B cell (primary cell): Measurements from ENCODE around the gene NOP16. TPM values are rescaled to one million over a fixed set of nuclear protein-coding genes. Genes with fewer than 3 reads are reported as not detected.

ENCODE experiments used
- ATAC-seq: fragments of 200-7000 bp; cut with Tn5 transposase; one replicate; pipeline ENCODE4 v1.10.0; 2021; ENCODE audit warnings: low read depth, mild to moderate bottlenecking, moderate number of reproducible peaks, moderate library complexity
- CTCF ChIA-PET: fragments of 350-600 bp; sonication (Branson Sonifier 250); formaldehyde crosslinking; loops from one replicate; lab custom pipeline; 2021; ENCODE audit warnings: antibody characterized with exemption, inconsistent platforms; lab: Charles Lee
- POLR2A ChIA-PET: fragments of 350-600 bp; sonication (Branson Sonifier 250); formaldehyde crosslinking; loops from one replicate; lab custom pipeline; 2021; ENCODE audit warnings: antibody characterized with exemption; lab: Charles Lee
- DNase-seq: peaks from one replicate; pipeline ENCODE4 v3.0.0; 2013
- H2AFZ ChIP-seq: 2 replicates; pipeline ENCODE4 v1.6.1; 2012; ENCODE audit warnings: mild to moderate bottlenecking, low read depth, low read length; ENCODE audit not compliant: insufficient read depth, poor library complexity, severe bottlenecking
- H3K27ac ChIP-seq, 2 donors: 1 replicate in 1 of 2; 2 replicates in 1 of 2; pipeline ENCODE4 v1.5.1; 2012 to 2013; ENCODE audit warnings: low read length in 2 of 2, mild to moderate bottlenecking in 2 of 2, moderate library complexity in 1 of 2
- H3K27me3 ChIP-seq, 4 experiments: fragments of 200-600 bp in 1 of 4; sonication (generic) in 1 of 4; replicated peaks in 1 of 4; 1 replicate in 2 of 4; 2 replicates in 2 of 4; pipeline versions ENCODE4 v1.6.1 to v1.7.0; 2013 to 2016; ENCODE audit warnings: low read length in 3 of 4, mild to moderate bottlenecking in 2 of 4, mixed read lengths in 1 of 4, moderate library complexity in 1 of 4; ENCODE audit not compliant: insufficient read depth in 4 of 4, control insufficient read depth in 3 of 4; ENCODE audit errors: control extremely low read depth in 1 of 4
- H3K36me3 ChIP-seq, 2 experiments: replicated peaks in 1 of 2; 1 replicate in 1 of 2; 2 replicates in 1 of 2; pipeline versions ENCODE4 v1.6.1 to v1.7.1; 2013; ENCODE audit warnings: low read length in 1 of 2; ENCODE audit not compliant: insufficient read depth in 2 of 2, control insufficient read depth in 1 of 2; ENCODE audit errors: control extremely low read depth in 1 of 2, extremely low read depth in 1 of 2
- H3K4me1 ChIP-seq, 2 donors: fragments of 200-600 bp in 1 of 2; sonication (generic) in 1 of 2; 1 replicate in 1 of 2; 2 replicates in 1 of 2; pipeline versions ENCODE4 v1.5.1 to v1.6.1; 2013 to 2017; ENCODE audit warnings: low read length in 2 of 2; ENCODE audit not compliant: control insufficient read depth in 2 of 2, insufficient read depth in 2 of 2
- H3K4me2 ChIP-seq: replicated peaks from 2 replicates; pipeline ENCODE3; 2012; ENCODE audit warnings: mild to moderate bottlenecking, low read depth, low read length; ENCODE audit not compliant: poor library complexity, severe bottlenecking
- H3K4me3 ChIP-seq, 5 experiments: fragments of 200-600 bp in 1 of 5; sonication (generic) in 1 of 5; 1 replicate in 3 of 5; 2 replicates in 2 of 5; pipeline versions ENCODE4 v1.5.1 to v1.7.0; 2011 to 2016; ENCODE audit warnings: low read length in 4 of 5, mild to moderate bottlenecking in 4 of 5, low read depth in 2 of 5, control low read depth in 1 of 5, moderate library complexity in 1 of 5; ENCODE audit not compliant: insufficient read depth in 1 of 5; ENCODE audit errors: control extremely low read depth in 1 of 5, extremely low read depth in 1 of 5
- H3K79me2 ChIP-seq: fragments of 200-600 bp; sonication (generic); one replicate; pipeline ENCODE4 v1.6.0; 2016; ENCODE audit warnings: low read length; ENCODE audit not compliant: control insufficient read depth, insufficient read depth
- H3K9ac ChIP-seq: fragments of 200-600 bp; sonication (generic); 2 replicates; pipeline ENCODE4 v1.6.1; 2017; ENCODE audit warnings: mild to moderate bottlenecking, low read length, moderate library complexity
- H3K9me3 ChIP-seq, 3 donors: one replicate each; pipeline versions ENCODE4 v1.6.1 to v1.7.1; 2013; ENCODE audit warnings: low read length in 2 of 3; ENCODE audit not compliant: control insufficient read depth in 2 of 3, insufficient read depth in 1 of 3; ENCODE audit errors: control extremely low read depth in 1 of 3
- H4K20me1 ChIP-seq: 2 replicates; pipeline ENCODE4 v1.6.0; 2012; ENCODE audit warnings: mild to moderate bottlenecking, low read length; ENCODE audit not compliant: insufficient read depth, control insufficient read depth, poor library complexity, severe bottlenecking
- H3K27ac Mint-ChIP-seq: one replicate; pipeline ENCODE4 v1.8.0; 2021; ENCODE audit warnings: mixed read lengths
- H3K27me3 Mint-ChIP-seq: one replicate; pipeline ENCODE4 v1.8.0; 2021; ENCODE audit warnings: mixed read lengths
- H3K4me1 Mint-ChIP-seq: one replicate; pipeline ENCODE4 v1.8.0; 2021; ENCODE audit warnings: mixed read lengths
- H3K4me3 Mint-ChIP-seq: one replicate; pipeline ENCODE4 v1.8.0; 2021; ENCODE audit warnings: mixed read lengths
- H3K9me3 Mint-ChIP-seq: one replicate; pipeline ENCODE4 v1.8.0; 2022; ENCODE audit warnings: mixed read lengths; ENCODE audit not compliant: insufficient read depth
- EZH2 ChIP-seq: IDR thresholded peaks from 2 replicates; pipeline ENCODE4 v1.6.1; 2012; ENCODE audit warnings: borderline replicate concordance, low read depth, mild to moderate bottlenecking, moderate library complexity, low read length; ENCODE audit not compliant: insufficient read depth, poor library complexity, severe bottlenecking
- WGBS: methylation state at CpG from one replicate; pipeline ENCODE4 v1.1.5; 2013; ENCODE audit warnings: missing lambda C conversion rate; ENCODE audit not compliant: insufficient coverage; 5-methylcytosine and 5-hydroxymethylcytosine counted together
- intact Hi-C: fragments of 100-400 bp; cut with micrococcal nuclease; formaldehyde crosslinking; loops from one replicate; pipeline ENCODE4 v1.10.0; 2022
- polyA plus RNA-seq: library from polyadenylated mRNA; depleted of rRNA; stranded (reverse); fragments of >200 nt; gene quantifications from 2 replicates; pipeline ENCODE4 v1.2.3, GENCODE V29; 2012
- total RNA-seq, 2 donors: library from RNA; stranded (reverse); fragments of 120-200 nt in 1 of 2; gene quantifications; 1 replicate in 1 of 2; 2 replicates in 1 of 2; pipeline versions ENCODE4 v1.2.3 to v1.2.4, GENCODE V29; 2013 to 2022
- TF ChIP-seq, protein P1 (sequence below): fragments of 200-600 bp; IDR thresholded peaks from one replicate; pipeline ENCODE4 v1.8.0; 2022; ENCODE audit warnings: antibody characterized with exemption, mild to moderate bottlenecking

Gene NOP16
- total and polyA plus RNA-seq, 2 donors (not counting 1 experiment from before 2014, with no cell fraction given), result 25.0 to 27.8 TPM

DNA sequence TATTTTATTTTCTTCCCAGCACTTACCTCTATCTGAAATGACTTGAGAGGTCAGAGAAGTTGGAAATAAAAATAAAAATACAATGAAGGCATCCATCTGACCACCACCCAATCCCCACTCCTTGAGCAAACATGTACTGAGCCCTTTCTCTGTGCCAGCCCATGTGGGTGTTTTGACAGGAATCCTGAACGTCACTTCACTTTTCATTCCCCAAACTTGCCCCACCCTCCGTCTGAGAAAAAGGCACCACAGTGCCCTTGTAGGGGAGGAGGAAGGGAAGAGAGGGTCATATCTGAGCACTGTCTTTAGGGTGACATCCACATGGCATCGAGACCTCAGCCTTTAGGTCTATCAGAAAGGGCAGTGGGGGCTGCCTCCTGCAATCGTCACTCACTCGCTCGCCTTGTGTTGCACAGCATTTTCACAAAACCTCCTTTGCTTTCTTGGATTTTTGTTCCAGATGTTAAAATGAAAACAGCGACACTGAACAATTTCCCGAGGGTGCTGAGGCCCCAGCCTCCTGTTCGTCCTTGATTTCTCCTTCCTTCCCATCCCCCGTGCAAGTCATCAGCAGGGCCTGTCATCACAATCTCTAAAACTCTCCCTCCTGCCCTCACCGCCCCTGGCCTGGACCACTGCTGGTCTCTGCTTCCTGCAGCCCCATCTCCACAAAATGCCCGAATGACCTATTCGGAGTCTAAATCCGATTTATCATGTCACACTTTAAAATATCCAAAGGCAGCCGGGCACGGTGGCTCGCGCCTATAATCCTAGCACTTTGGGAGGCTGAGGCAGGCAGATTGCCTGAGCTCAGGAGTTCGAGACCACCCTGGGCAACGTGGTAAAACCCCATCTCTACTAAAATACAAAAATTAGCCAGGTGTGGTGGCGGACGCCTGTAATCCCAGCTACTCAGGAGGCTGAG, 13.1 kb upstream of the NOP16 start:
- ChIA-PET CTCF (no interaction called here), POLR2A (no interaction called here)
- ATAC-seq (no peak), DNase-seq (no peak)
- Histone ChIP-seq H3K4me2 (no peak overlapping the region), H3K4me1 (no peaks in the 10 kb centered on the region), H3K27me3 (no peaks in the 10 kb centered on the region), H4K20me1 (no peaks in the 10 kb centered on the region), H3K79me2 (no peaks in the 10 kb centered on the region), H2AFZ (no peak overlapping the region), H3K4me3 (no peak overlapping the region), H3K27ac (no peak overlapping the region), H3K36me3 (peaks cover 1 to 7% of the 10 kb centered on the region in 2 experiments), H3K9me3 (no peaks in the 10 kb centered on the region), H3K9ac (no peak overlapping the region)
- Mint-ChIP-seq H3K4me1 (no peaks in the 10 kb centered on the region), H3K9me3 (no peaks in the 10 kb centered on the region), H3K27ac (no peak overlapping the region), H3K4me3 (no peak overlapping the region), H3K27me3 (no peaks in the 10 kb centered on the region)
- TF ChIP-seq, protein P1, sequence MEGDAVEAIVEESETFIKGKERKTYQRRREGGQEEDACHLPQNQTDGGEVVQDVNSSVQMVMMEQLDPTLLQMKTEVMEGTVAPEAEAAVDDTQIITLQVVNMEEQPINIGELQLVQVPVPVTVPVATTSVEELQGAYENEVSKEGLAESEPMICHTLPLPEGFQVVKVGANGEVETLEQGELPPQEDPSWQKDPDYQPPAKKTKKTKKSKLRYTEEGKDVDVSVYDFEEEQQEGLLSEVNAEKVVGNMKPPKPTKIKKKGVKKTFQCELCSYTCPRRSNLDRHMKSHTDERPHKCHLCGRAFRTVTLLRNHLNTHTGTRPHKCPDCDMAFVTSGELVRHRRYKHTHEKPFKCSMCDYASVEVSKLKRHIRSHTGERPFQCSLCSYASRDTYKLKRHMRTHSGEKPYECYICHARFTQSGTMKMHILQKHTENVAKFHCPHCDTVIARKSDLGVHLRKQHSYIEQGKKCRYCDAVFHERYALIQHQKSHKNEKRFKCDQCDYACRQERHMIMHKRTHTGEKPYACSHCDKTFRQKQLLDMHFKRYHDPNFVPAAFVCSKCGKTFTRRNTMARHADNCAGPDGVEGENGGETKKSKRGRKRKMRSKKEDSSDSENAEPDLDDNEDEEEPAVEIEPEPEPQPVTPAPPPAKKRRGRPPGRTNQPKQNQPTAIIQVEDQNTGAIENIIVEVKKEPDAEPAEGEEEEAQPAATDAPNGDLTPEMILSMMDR, result no peak
- no peak for TF ChIP-seq EZH2
- WGBS, result 97% methylated on average over 18 of the region's 22 CpGs
- intact Hi-C loops, result no loop called here
